ENCODE data around the gene ESYT3.
A peak's percentile ranks its signal among the peaks of the same experiment; 100 is the strongest.

Gene ESYT3, protein sequence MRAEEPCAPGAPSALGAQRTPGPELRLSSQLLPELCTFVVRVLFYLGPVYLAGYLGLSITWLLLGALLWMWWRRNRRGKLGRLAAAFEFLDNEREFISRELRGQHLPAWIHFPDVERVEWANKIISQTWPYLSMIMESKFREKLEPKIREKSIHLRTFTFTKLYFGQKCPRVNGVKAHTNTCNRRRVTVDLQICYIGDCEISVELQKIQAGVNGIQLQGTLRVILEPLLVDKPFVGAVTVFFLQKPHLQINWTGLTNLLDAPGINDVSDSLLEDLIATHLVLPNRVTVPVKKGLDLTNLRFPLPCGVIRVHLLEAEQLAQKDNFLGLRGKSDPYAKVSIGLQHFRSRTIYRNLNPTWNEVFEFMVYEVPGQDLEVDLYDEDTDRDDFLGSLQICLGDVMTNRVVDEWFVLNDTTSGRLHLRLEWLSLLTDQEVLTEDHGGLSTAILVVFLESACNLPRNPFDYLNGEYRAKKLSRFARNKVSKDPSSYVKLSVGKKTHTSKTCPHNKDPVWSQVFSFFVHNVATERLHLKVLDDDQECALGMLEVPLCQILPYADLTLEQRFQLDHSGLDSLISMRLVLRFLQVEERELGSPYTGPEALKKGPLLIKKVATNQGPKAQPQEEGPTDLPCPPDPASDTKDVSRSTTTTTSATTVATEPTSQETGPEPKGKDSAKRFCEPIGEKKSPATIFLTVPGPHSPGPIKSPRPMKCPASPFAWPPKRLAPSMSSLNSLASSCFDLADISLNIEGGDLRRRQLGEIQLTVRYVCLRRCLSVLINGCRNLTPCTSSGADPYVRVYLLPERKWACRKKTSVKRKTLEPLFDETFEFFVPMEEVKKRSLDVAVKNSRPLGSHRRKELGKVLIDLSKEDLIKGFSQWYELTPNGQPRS

DNA sequence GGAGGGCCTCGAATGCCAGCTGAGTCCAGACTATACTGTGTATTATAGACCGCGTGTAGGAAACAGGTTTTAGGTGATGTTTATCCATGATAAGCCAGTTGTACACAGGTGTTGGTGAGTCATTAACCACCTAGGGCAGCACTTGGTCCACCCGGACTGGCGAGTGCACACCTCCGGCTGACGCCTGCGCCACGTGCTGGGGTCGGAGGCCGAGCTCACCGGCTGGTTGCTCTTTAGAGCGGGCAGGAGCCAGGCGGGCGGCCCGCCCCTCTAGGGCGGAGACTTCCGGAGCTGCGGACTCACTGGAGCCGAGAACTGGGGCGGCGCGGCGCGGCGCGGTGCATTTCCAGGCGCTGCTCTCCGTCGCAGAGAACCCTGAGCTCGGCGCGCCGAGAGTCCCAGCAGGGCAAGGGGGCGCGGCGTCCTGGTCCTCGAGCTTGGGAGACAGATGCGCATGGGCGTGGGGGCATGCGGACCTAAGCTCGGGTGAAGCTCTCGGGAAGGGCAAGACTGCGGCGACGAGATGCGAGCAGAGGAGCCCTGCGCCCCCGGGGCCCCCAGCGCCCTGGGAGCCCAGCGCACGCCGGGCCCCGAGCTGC lies at the start of gene ESYT3:
Gene ESYT3, plus strand, starts transcription at position 341 of the 599 bp plus-strand sequence. Its CDS starts 183 bp downstream, at position 524.
- DNase-seq (ENCODE audit: low read depth, low spot score) = peak; percentile 59

DNA sequence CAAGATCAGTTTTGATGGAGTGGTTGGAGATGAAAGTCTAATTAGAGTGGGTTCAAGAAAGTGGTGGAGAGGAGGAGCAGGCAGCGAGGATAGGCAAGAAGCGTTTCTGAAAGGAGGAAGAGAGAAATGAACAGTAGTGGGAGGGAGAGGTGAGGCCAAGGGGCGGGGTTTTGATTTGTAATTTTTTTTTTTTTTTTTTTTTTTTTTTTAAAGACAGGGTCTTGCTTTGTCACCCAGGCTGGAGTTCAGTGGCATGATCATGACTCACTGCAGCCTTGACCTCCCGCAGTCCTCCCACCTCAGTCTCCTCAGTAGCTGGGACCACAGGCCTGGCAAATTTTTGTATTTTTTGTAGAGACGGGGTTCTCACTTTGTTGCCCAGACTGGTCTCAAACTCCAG lies 49.4 kb upstream of the ESYT3 start:
- DNase-seq (ENCODE audit: low read depth, low spot score) = no peak

- DNase-seq (ENCODE audit: low read depth, low spot score) = no peak
Measured at GRCh38 chr3:138389144-138389601, 45.2 kb upstream of the ESYT3 start.

- no peak for DNase-seq (ENCODE audit: low read depth, low spot score)
Measured at GRCh38 chr3:138389841-138390581, 44.4 kb upstream of the ESYT3 start.

- DNase-seq (ENCODE audit: low read depth, low spot score) = no peak
Measured at GRCh38 chr3:138390582-138390932, 43.9 kb upstream of the ESYT3 start.

- no peak for DNase-seq (ENCODE audit: low read depth, low spot score)
Measured at GRCh38 chr3:138394156-138394555, 40.3 kb upstream of the ESYT3 start.

DNA sequence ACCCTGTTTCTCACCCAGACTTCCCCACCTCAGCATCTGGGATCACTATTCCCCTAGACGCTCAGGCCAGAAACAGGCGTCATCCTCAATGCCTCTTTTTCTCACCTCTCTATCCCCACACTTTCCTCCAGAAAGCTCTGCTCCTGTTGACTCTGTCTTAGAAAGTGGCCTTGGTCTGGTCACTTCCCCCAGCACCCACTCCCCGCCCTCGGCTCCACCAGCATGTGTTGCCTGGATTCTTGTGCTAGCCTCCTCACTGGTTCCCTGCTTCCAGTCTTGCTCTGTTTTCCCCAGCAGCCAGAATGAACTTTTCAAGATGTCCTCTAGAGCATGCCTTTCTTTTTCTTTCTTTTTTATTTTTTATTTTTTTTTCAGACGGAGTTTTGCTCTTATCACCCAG lies 39.7 kb upstream of the ESYT3 start:
- DNase-seq (ENCODE audit: low read depth, low spot score) = no peak

GRCh38 chr3:138395865-138396751 lies 38.3 kb upstream of the ESYT3 start:
- DNase-seq (ENCODE audit: low read depth, low spot score) = no peak

GRCh38 chr3:138396752-138397410 lies 37.5 kb upstream of the ESYT3 start:
- DNase-seq (ENCODE audit: low read depth, low spot score) = no peak

- no peak for DNase-seq (ENCODE audit: low read depth, low spot score)
Measured at GRCh38 chr3:138397983-138398382, 36.4 kb upstream of the ESYT3 start.

DNA sequence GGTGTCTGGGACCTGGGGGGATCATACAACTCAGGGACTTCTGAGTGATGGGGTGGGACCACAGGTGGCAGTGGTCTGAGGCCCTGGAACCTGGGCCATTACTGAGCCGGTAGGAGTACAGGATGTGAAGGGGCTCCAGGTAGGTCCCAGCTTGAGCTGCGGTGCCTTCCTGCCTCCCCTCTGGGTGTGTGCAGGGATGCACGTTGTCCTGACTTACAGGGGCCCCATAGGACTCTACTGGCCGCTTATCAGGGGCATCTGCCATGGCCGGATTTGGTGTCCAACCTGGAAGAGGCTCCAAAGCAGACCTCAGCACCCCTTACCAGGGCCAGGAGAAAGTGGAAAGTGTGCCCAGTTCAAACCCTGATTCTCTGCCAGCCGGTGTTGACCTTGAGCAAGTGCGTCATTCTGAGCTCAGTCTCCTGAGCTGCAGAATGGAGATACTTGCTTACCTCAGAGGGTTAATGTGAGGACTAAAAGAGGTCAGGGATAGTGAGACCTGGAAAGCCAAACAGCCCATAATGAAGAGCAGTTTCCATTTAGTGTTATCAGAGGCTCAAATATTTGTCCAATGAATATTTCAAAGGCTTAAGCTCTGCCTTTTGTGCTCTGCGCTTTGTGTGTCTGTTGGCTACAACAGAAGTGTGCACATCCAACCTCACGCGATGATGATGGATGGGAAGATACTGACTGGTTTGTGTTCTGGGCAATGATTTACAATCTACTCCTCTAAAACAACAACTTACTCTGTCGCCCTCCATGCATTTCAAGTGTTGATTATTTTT lies 35.4 kb upstream of the ESYT3 start:
- no peak for DNase-seq (ENCODE audit: low read depth, low spot score)

DNA sequence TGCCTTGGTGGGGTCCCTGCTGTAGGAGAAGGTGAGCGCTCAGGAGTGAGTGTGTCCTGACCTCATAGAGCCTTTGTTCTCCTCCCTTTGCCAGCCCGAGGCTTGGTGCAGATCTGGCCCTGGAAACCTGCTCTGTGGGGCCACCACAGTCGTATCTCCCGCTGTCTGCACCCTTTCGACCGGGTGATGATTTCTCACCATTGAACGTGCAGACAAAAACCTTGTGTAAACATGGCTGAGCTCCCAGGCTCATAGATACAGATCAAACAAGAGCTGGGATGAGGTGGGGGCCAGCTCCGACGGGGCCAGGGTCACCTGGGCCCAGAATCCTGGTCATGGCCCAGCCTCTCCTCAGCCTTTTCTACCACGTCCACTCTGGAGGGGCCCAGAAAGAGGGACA lies 34.6 kb upstream of the ESYT3 start:
- no peak for DNase-seq (ENCODE audit: low read depth, low spot score)

DNA sequence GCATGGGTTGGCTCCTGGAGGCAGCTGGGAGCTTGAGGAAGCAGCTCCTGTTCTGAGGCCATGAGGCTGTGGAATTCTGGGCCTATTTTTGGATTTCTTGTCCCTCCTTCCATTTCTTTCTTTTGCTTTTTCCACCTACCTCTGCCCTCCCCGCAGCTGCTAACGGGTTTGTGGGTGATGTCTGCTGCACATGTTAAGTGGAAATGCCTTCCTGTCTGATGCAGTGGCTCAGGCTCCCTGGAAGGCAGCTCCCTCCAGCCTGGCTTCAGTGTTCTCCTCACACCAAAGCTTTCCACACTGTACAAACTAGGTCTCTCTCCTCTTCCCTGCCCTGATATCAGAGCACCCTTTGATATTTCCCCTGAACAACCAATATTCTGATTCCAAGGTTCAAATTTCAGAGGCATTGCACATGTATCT lies 33.8 kb upstream of the ESYT3 start:
- no peak for DNase-seq (ENCODE audit: low read depth, low spot score)

GRCh38 chr3:138401834-138402233 lies 32.6 kb upstream of the ESYT3 start:
- no peak for DNase-seq (ENCODE audit: low read depth, low spot score)

DNA sequence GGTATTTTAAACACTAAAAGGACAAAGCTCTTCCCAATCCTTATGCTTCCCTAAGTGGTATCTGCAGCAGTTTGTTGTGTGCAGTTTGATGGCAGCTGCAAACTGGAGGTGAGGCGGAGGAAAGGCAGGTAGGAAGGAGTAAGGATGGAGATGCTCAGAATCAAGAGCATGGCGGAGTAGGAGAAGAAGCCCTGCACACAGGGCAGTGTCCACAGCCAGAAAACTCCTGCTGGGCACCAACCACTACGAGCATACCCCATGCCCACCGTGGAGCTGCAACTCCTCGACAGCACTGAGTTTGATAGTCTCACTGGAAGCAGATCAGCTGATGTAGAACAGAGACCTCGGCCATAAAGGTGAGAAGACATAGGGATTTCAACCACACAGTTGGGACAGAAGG lies 30.3 kb upstream of the ESYT3 start:
- DNase-seq (ENCODE audit: low read depth, low spot score) = no peak

DNA sequence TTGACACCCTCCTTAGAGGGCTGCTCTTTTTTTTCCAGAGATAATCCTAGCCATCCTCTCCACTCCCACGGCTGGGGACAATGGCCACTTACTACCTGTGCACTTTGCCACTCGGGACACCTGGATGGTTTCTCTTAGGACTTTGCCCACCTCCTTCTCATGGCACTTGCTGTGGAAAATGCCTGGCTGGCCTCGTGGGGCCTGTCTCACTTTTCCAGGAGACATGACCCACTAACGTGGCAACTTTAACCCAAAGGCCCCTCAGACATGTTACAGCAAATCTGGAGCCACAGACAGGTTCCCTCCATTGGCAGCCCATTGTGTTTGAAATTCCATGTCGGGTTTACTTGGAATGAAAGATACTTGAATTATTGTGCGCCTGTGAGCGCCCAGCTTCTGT lies 29.4 kb upstream of the ESYT3 start:
- no peak for DNase-seq (ENCODE audit: low read depth, low spot score)

DNA sequence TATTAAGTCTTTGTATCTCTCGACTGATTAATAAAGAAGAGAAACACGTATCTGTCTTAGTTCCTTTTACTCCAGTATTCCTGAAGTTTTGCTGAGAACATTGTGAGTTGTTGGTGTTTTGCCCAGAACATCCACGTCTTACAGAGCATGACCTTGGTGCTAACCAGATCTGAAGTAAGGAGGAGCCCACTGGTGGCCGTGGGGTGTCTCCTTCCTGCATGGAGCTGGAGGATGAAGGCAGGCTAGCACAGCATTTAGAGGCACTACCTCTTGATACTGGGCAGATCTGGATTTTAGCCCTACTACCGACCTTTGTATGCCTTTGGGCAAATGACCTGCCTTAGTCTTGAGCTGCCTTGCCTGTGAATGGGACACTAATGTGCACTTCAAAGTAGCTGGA lies 28.9 kb upstream of the ESYT3 start:
- DNase-seq (ENCODE audit: low read depth, low spot score) = no peak

- DNase-seq (ENCODE audit: low read depth, low spot score) = no peak
Measured at GRCh38 chr3:138406606-138407005, 27.8 kb upstream of the ESYT3 start.

DNA sequence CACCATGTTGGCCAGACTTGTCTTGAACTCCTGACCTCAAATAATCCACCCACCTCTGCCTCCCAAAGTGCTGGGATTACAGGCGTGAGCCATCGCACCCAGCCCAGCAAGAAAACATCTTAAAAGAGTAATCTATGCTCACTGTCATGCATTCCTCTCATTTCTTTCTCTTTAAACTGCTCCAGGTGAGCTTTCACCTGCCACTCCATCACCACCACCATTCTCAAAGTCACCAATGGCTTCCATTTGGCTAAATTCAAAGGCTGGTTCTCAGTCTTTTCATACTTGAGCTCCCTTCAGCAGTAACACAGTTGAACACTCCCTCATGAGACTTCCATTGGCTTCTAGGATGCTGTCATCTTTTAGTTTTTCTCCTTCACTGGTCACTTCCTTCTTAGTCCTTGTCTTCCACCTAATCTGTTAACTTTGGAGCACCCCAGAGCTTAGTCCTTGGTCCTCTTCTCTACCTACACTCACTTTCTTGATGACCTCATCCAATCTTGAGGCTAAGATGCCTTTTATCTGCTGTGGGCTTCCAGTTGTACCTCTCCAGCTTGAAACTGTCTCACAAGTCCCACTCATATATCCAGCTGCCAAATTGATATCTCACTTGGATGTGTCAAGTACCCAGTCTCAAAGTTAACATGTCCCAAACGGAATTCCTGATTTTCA lies 27.0 kb upstream of the ESYT3 start:
- no peak for DNase-seq (ENCODE audit: low read depth, low spot score)

Data from iPS DF 19.7 (cell line).